HG03558 (cell line): ENCODE measurements around the gene THSD7B.
"Not testable (repeated sequence)": the region's sequence is repeated elsewhere in the genome, so short reads cannot be mapped to it uniquely, and the experiment has no call there.

Experiments used
- ATAC-seq: cut with Tn5 transposase; IDR thresholded peaks from one replicate; pipeline ENCODE4 v1.9.1; 2021; ENCODE audit warnings: moderate number of reproducible peaks; ENCODE audit not compliant: unreplicated experiment; ENCODE audit errors: extremely low read depth

The THSD7B gene

DNA sequence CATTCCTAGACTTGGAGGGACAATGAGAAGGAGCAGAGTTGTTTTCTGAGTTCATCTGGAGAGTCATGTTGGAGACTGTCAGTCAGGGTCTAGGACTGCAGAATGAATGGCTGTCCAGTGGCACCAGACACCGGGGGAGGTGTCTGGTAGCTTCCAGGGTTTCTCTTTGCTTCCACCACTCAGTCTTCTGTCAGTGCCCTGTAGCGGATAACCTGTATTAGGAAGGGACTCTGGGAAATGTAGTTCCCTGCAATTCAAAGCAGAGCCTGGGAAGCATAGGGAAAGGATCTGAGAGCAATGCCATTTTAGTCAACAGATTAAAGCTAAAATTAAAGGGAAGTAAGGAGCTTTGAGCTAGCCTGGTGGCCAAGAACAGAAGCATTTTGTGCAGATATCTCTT is 257.9 kb downstream of the THSD7B start:
- ATAC-seq, result no peak

DNA sequence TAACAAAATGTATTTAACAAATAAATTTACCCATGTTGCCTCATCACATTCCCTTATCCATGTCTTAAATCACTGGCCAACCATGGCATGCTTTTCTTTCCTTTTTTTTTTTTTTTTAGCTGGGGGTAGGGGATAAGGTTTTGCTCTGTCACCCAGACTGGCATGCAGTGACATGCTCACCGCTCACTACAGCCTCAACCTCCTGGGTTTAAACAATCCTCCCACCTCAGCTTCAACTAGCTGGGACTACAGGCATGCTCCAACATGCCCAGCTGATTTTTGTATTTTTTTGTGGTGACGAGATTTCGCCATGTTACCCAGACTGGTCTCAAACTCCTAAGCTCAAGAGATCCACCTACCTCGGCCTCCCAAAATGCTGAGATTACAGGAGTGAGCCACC is 266.4 kb downstream of the THSD7B start:
- ATAC-seq, result no peak

GRCh38 chr2:137036619-137037018 is 271.3 kb downstream of the THSD7B start:
- ATAC-seq, result no peak

DNA sequence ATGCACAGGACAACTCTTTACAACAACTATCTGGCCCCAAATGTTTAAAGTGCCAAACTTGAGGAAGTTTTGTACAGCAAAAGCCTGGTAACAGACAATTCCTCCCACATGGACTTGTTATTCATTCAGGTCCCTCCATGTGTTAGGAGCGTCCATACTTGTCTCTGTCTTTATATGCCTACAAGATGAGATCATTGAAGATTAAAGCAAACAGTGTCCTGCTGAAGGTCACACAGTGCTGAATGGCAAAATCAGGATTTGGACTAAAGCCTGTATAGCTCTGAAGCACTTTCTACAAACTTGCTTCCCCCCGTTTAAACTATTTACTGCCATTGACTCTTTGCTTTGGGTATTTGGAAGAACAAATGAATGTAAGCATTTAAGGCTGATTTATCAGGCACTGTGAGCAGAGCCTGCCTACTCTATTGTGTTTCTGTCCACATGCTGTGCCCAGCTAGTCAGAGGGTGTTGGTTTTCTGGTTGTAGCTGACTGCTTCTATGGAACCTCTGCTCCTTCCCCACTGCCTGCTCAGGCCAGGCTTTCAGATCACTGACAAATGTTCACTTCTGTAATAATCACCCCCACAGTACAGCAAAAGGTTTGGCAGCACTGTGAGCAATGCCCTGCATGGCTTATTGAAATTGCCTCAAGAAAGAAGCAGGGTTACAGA is 274.3 kb downstream of the THSD7B start:
- no peak for ATAC-seq

- no peak for ATAC-seq
Observed at GRCh38 chr2:137047369-137047768, 282.0 kb downstream of the THSD7B start.

DNA sequence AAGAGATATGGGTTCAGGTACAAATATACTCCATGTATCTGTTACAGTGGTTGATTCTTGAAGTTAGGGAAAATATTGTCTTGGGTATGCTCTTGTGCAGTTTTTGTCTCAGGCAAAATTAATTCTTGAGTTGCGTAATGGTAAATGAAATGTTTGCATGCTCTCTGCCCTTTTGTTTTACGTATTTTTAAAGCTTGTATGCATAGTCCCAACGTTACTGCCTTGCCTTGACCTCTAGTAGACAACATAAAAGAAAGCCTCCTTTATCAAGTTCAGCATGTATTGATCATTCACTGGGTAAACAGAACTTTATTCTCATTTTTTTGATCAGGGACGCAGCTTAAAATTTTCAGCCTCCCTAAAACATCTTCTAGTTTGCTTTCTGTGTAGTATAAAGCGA is 283.1 kb downstream of the THSD7B start:
- no peak for ATAC-seq

GRCh38 chr2:137049518-137049917 is 284.2 kb downstream of the THSD7B start:
- no peak for ATAC-seq

GRCh38 chr2:137050949-137051348 is 285.6 kb downstream of the THSD7B start:
- ATAC-seq, result no peak

GRCh38 chr2:137051778-137052398 is 286.5 kb downstream of the THSD7B start:
- no peak for ATAC-seq

GRCh38 chr2:137056704-137057103 is 291.4 kb downstream of the THSD7B start:
- ATAC-seq, result no peak

- ATAC-seq, result not testable (repeated sequence)
Observed at GRCh38 chr2:137076111-137076765, 310.9 kb downstream of the THSD7B start.

DNA sequence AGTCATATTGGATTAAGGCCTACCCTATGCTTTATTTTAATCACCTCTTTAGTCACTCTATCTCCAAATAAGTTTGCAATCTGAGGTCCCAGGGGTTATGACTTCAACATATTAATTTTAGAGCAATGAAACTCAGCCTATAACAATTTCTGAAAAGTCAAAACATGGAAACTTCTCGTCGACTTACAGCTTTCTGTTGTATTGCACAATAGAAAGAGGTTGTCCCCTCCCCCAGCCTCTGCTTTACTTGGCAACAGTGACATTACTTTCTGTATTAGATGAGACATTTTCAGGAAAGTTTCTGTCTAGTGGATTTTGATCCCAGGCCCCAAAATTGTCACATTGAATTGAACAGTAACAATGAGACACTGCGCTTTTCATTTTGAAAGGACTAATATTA is 326.4 kb downstream of the THSD7B start:
- ATAC-seq, result no peak

DNA sequence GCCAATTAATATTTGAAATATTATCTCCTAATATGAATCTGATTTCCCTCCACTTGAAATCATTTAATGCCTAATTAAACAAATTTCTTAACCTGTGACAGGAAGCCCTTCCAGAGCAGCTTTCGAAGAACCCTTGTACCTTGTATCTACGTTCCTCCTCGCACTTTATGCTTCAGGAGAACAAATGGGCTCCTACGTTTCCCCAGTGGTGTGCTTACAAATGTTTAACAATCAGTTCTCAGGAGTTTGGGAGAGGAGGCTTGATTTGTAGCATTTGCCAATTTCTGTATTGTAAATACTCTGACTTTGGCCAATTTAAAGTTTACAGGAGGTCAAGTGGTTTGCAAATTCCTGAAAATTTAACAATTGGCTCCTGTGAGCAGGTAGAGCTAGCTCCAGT is 327.8 kb downstream of the THSD7B start:
- no peak for ATAC-seq

DNA sequence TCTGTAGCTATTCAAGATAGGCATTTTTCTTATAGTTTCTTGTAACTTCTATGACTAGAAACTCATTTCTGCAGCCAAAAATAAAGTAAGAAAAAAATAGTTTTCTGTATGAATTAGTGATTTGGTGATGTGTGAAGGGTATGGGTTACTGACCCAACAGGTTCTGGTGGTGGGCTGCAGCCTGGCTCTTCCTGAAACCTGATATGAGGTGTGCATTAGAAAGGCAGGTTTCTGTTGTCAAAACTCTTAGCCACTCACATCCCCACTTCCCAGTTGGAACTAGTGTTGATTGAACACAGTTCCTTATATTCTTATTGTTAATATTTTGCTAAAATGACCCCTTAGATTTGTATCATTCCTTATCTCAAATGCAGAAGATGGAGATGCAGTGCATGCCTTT is 330.8 kb downstream of the THSD7B start:
- ATAC-seq, result no peak

- ATAC-seq, result no peak
Observed at GRCh38 chr2:137096693-137097092, 331.3 kb downstream of the THSD7B start.

DNA sequence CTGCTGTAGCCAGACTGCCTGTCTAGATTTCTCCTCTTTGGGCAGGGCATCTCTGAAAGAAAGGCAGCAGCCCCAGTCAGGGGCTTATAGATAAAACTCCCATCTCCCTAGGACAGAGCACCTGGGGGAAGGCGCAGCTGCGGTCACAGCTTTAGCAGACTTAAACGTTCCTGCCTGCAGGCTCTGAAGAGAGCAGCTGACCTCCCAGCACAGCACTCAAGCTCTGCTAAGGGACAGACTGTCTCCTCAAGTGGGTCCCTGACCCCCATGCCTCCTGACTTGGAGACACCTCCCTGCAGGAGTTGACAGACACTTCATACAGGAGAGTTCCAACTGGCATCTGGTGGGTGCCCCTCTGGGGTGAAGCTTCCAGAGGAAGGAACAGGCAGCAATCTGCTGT is 336.5 kb downstream of the THSD7B start:
- ATAC-seq, result not testable (repeated sequence)

GRCh38 chr2:137107904-137108303 is 342.6 kb downstream of the THSD7B start:
- ATAC-seq, result no peak

GRCh38 chr2:137111896-137112295 is 346.6 kb downstream of the THSD7B start:
- ATAC-seq, result no peak

GRCh38 chr2:137115081-137115794 is 349.9 kb downstream of the THSD7B start:
- no peak for ATAC-seq

DNA sequence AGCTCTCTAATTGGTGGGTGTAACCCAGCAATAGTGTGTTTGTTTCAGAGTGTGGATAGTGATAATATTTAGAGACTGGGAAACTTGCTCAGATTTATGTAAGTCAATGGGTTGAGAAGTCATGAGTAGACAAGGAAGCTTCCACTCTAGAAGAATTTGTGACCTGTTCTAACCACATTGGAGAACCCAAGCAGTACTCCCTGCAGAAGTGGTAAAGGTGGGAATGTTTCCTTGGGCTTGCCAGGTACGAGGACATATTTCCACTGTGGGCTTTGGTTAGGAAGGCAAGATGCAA is 350.4 kb downstream of the THSD7B start:
- ATAC-seq, result no peak

- no peak for ATAC-seq
Observed at GRCh38 chr2:137117385-137117784, 352.0 kb downstream of the THSD7B start.
